Fibroblast of skin of abdomen (primary cell): ENCODE measurements around the gene CHRNB4. TPM values are rescaled to one million over a fixed set of nuclear protein-coding genes. Genes with fewer than 3 reads are reported as not detected.
"Not testable (repeated sequence)": the region's sequence is repeated elsewhere in the genome, so short reads cannot be mapped to it uniquely, and the experiment has no call there.

Experiments
- DNase-seq: peaks from one replicate; pipeline ENCODE4 v3.0.0-alpha.2; 2013
- polyA plus RNA-seq, 2 experiments: library from polyadenylated mRNA; unstranded; fragments of 120-200 nt; gene quantifications; one replicate each; pipeline ENCODE4 v1.2.1, GENCODE V29; 2013; ENCODE audit not compliant: insufficient read length in 2 of 2

Gene CHRNB4
- not detected for polyA plus RNA-seq (2013, experiment 1 of 2; ENCODE audit: insufficient read length)
- polyA plus RNA-seq (2013, experiment 2 of 2; ENCODE audit: insufficient read length) = not detected

GRCh38 chr15:78641102-78641748, at the start of gene CHRNB4:
Gene CHRNB4 (minus strand): TSS chr15:78641210. CDS start chr15:78641133, 77 bp downstream.
- DNase-seq = no peak

- DNase-seq = no peak
These were observed 48.6 kb upstream of the CHRNB4 start for GRCh38 chr15:78689626-78690025.

- no peak for DNase-seq
These were observed 44.9 kb upstream of the CHRNB4 start for GRCh38 chr15:78685925-78686324.

GRCh38 chr15:78685159-78685921, 44.3 kb upstream of the CHRNB4 start:
- no peak for DNase-seq

GRCh38 chr15:78684657-78685056, 43.6 kb upstream of the CHRNB4 start:
- no peak for DNase-seq

- not testable (repeated sequence) for DNase-seq
These were observed 42.6 kb upstream of the CHRNB4 start for GRCh38 chr15:78683599-78683998.

GRCh38 chr15:78682693-78683410, 41.8 kb upstream of the CHRNB4 start:
- no peak for DNase-seq

GRCh38 chr15:78682004-78682651, 41.1 kb upstream of the CHRNB4 start:
- DNase-seq = no peak

GRCh38 chr15:78681281-78682003, 40.4 kb upstream of the CHRNB4 start:
- DNase-seq = no peak

GRCh38 chr15:78680431-78681075, 39.5 kb upstream of the CHRNB4 start:
- no peak for DNase-seq

GRCh38 chr15:78679089-78679511, 38.1 kb upstream of the CHRNB4 start:
- DNase-seq = no peak

GRCh38 chr15:78676424-78677110, 35.6 kb upstream of the CHRNB4 start:
- no peak for DNase-seq

- no peak for DNase-seq
These were observed 34.8 kb upstream of the CHRNB4 start for GRCh38 chr15:78675617-78676360.

- no peak for DNase-seq
These were observed 34.2 kb upstream of the CHRNB4 start for GRCh38 chr15:78675206-78675605.

GRCh38 chr15:78673917-78674444, 33.0 kb upstream of the CHRNB4 start:
- no peak for DNase-seq

- no peak for DNase-seq
These were observed 32.5 kb upstream of the CHRNB4 start for GRCh38 chr15:78673476-78673875.

GRCh38 chr15:78672285-78673014, 31.4 kb upstream of the CHRNB4 start:
- DNase-seq = no peak

GRCh38 chr15:78671626-78672211, 30.7 kb upstream of the CHRNB4 start:
- DNase-seq = no peak

- no peak for DNase-seq
These were observed 28.0 kb upstream of the CHRNB4 start for GRCh38 chr15:78668987-78669386.
